HL-60 (cell line): ENCODE measurements around the gene GRIK5.

Experiments
- DNase-seq, 2 experiments: peaks; one replicate each; pipeline ENCODE4 v3.0.0-alpha.2; 2010 to 2020; ENCODE audit warnings: low read depth in 1 of 2, low spot score in 1 of 2
- H3K27ac ChIP-seq: fragments of 250-450 bp; sonication (Bioruptor Pico); replicated peaks from 2 replicates; pipeline ENCODE4 v1.5.1; 2020; ENCODE audit warnings: mild to moderate bottlenecking, moderate library complexity
- H3K27me3 ChIP-seq: fragments of 250-450 bp; sonication (Bioruptor Pico); 2 replicates; pipeline ENCODE4 v1.5.1; 2021; ENCODE audit warnings: mild to moderate bottlenecking, moderate library complexity; ENCODE audit not compliant: insufficient read depth, poor library complexity, severe bottlenecking
- H3K4me3 ChIP-seq: replicated peaks from 2 replicates; pipeline ENCODE4 v1.5.1; 2011; ENCODE audit warnings: mild to moderate bottlenecking, control low read depth, low read length; ENCODE audit not compliant: insufficient read depth
- CTCF ChIP-seq: IDR thresholded peaks from one replicate; pipeline ENCODE4 v1.5.1; 2011; ENCODE audit warnings: low read length, control low read depth, inconsistent platforms; ENCODE audit not compliant: insufficient read depth
- GABPA ChIP-seq: IDR thresholded peaks from 2 replicates; pipeline ENCODE4 v1.6.1; 2012; ENCODE audit warnings: low read depth
- POLR2AphosphoS5 ChIP-seq: IDR thresholded peaks from 2 replicates; pipeline ENCODE4 v1.6.1; 2012; ENCODE audit warnings: low read depth
- REST ChIP-seq: IDR thresholded peaks from 2 replicates; pipeline ENCODE4 v1.6.1; 2012; ENCODE audit warnings: low read depth; ENCODE audit not compliant: insufficient replicate concordance
- SPI1 ChIP-seq: IDR thresholded peaks from 2 replicates; pipeline ENCODE4 v1.6.1; 2012; ENCODE audit warnings: low read depth, mild to moderate bottlenecking, borderline replicate concordance

GRIK5 gene

GRCh38 chr19:42092350-42092749 lies 22.3 kb upstream of the GRIK5 start:
- no peak overlapping the region for H3K27ac ChIP-seq

GRCh38 chr19:42091742-42092141 lies 21.7 kb upstream of the GRIK5 start:
- no peak for DNase-seq
- Histone ChIP-seq H3K27ac (no peak overlapping the region), H3K4me3 (no peak overlapping the region), H3K27me3 (no peaks in the 10 kb centered on the region)
- TF ChIP-seq GABPA (no peak), CTCF (no peak), SPI1 (no peak), POLR2AphosphoS5 (no peak), REST (no peak)

More at GRCh38 chr19:42092350-42092749, 22.3 kb upstream of the GRIK5 start:
- Histone ChIP-seq H3K27me3 (no peaks in the 10 kb centered on the region), H3K4me3 (no peak overlapping the region)
- TF ChIP-seq SPI1, result no peak
- TF ChIP-seq CTCF, result peak; percentile 79
- peak; percentile 39 to 67 for DNase-seq

GRCh38 chr19:42091300-42091699 lies 21.3 kb upstream of the GRIK5 start:
- TF ChIP-seq GABPA (no peak), SPI1 (no peak), POLR2AphosphoS5 (no peak), CTCF (no peak), REST (no peak)
- Histone ChIP-seq H3K27me3 (no peaks in the 10 kb centered on the region), H3K27ac (no peak overlapping the region), H3K4me3 (no peak overlapping the region)
- DNase-seq, result no peak

GRCh38 chr19:42090672-42091071 lies 20.7 kb upstream of the GRIK5 start:
- H3K27ac ChIP-seq, result no peak overlapping the region
- TF ChIP-seq POLR2AphosphoS5, result no peak
- no peak for TF ChIP-seq REST
- TF ChIP-seq SPI1, result no peak
- no peak for TF ChIP-seq GABPA
- no peak for TF ChIP-seq CTCF

More at GRCh38 chr19:42090672-42091071, 20.7 kb upstream of the GRIK5 start:
- Histone ChIP-seq H3K4me3 (no peak overlapping the region), H3K27me3 (no peaks in the 10 kb centered on the region)
- DNase-seq, result no peak
